OCI-LY1 (cell line): ENCODE results near the gene LTBR.

Experiments used
- H2AFZ ChIP-seq: fragments of 200-600 bp; sonication (generic), shearing (Covaris generic); 2 replicates; pipeline ENCODE4 v1.6.0; 2014; ENCODE audit warnings: antibody characterized with exemption, mild to moderate bottlenecking, low read length
- H3F3A ChIP-seq: fragments of 200-600 bp; sonication (generic), shearing (Covaris generic); 2 replicates; pipeline ENCODE4 v1.6.0; 2014; ENCODE audit warnings: mild to moderate bottlenecking, antibody characterized with exemption, low read length, moderate library complexity; ENCODE audit not compliant: insufficient read depth
- H3K27ac ChIP-seq: fragments of 200-600 bp; sonication (generic); 2 replicates; pipeline ENCODE4 v1.5.1; 2014; ENCODE audit warnings: low read length, mixed run types, mild to moderate bottlenecking, low read depth; ENCODE audit not compliant: poor library complexity, severe bottlenecking
- H3K27me3 ChIP-seq: fragments of 200-600 bp; sonication (generic); 2 replicates; pipeline ENCODE4 v1.6.0; 2014; ENCODE audit warnings: antibody characterized with exemption, mild to moderate bottlenecking, low read length, moderate library complexity; ENCODE audit not compliant: insufficient read depth
- H3K36me3 ChIP-seq: fragments of 200-600 bp; sonication (generic); 2 replicates; pipeline ENCODE4 v1.6.1; 2014; ENCODE audit warnings: mild to moderate bottlenecking, antibody characterized with exemption, low read length, moderate library complexity, mixed read lengths; ENCODE audit not compliant: insufficient read depth
- H3K4me1 ChIP-seq: fragments of 200-600 bp; sonication (generic); 2 replicates; pipeline ENCODE4 v1.5.1; 2014; ENCODE audit warnings: mild to moderate bottlenecking, low read length, moderate library complexity; ENCODE audit not compliant: insufficient read depth, severe bottlenecking
- H3K4me2 ChIP-seq: fragments of 200-600 bp; sonication (generic), shearing (Covaris generic); 2 replicates; pipeline ENCODE4 v1.6.1; 2014; ENCODE audit warnings: low read length
- H3K4me3 ChIP-seq: fragments of 200-600 bp; sonication (generic); 2 replicates; pipeline ENCODE4 v1.5.1; 2014; ENCODE audit warnings: low read length, low read depth, mild to moderate bottlenecking, mixed read lengths; ENCODE audit not compliant: poor library complexity, severe bottlenecking
- H3K79me2 ChIP-seq: fragments of 200-600 bp; shearing (Covaris generic); 2 replicates; pipeline ENCODE4 v1.6.1; 2016; ENCODE audit warnings: mixed run types, low read length, mixed read lengths; ENCODE audit not compliant: insufficient read depth
- H3K9ac ChIP-seq: fragments of 200-600 bp; sonication (generic), shearing (Covaris generic); 2 replicates; pipeline ENCODE4 v1.6.1; 2014; ENCODE audit warnings: mild to moderate bottlenecking, low read length, mixed read lengths
- H3K9me2 ChIP-seq: fragments of 200-600 bp; sonication (generic), shearing (Covaris generic); 2 replicates; pipeline ENCODE4 v1.6.1; 2014; ENCODE audit warnings: low read depth, mild to moderate bottlenecking, low read length, mixed read lengths
- H3K9me3 ChIP-seq: fragments of 200-600 bp; shearing (Covaris generic); 2 replicates; pipeline ENCODE4 v1.6.1; 2014; ENCODE audit warnings: low read length, mixed read lengths
- H4K20me1 ChIP-seq: fragments of 200-600 bp; sonication (generic), shearing (Covaris generic); 2 replicates; pipeline ENCODE4 v1.6.0; 2016; ENCODE audit warnings: mild to moderate bottlenecking, low read length; ENCODE audit not compliant: insufficient read depth
- CTCF ChIP-seq: fragments of 200-600 bp; sonication (generic), shearing (Covaris generic); IDR thresholded peaks from 2 replicates; pipeline ENCODE4 v1.5.1; 2017; ENCODE audit warnings: mild to moderate bottlenecking, antibody characterized with exemption, low read length, moderate library complexity, mixed read lengths
- EZH2 ChIP-seq: fragments of 200-600 bp; sonication (generic), shearing (Covaris generic); IDR thresholded peaks from 2 replicates; pipeline ENCODE4 v1.8.0; 2017; ENCODE audit warnings: borderline replicate concordance, mixed run types, mild to moderate bottlenecking, antibody characterized with exemption, low read length, moderate library complexity, mixed read lengths

LTBR gene

GRCh38 chr12:6374028-6374785 is 9.8 kb upstream of the LTBR start:
- no peaks in the 10 kb centered on the region for H3K4me1 ChIP-seq
- TF ChIP-seq CTCF (no peak), EZH2 (no peak)
- H3K9me2 ChIP-seq = no peaks in the 10 kb centered on the region
- H3K4me3 ChIP-seq = no peak overlapping the region
- no peak overlapping the region for H2AFZ ChIP-seq
- H4K20me1 ChIP-seq = no peaks in the 10 kb centered on the region
- H3K9ac ChIP-seq = no peak overlapping the region
- peaks cover 14% of the 10 kb centered on the region for H3K27me3 ChIP-seq
- no peaks in the 10 kb centered on the region for H3F3A ChIP-seq
- no peaks in the 10 kb centered on the region for H3K36me3 ChIP-seq
- no peak overlapping the region for H3K4me2 ChIP-seq
- no peak overlapping the region for H3K27ac ChIP-seq
- no peaks in the 10 kb centered on the region for H3K79me2 ChIP-seq
- no peaks in the 10 kb centered on the region for H3K9me3 ChIP-seq

- Histone ChIP-seq H3K9me2 (no peaks in the 10 kb centered on the region), H3F3A (no peaks in the 10 kb centered on the region), H3K27ac (no peak overlapping the region), H3K4me2 (no peak overlapping the region), H3K79me2 (no peaks in the 10 kb centered on the region), H2AFZ (no peak overlapping the region), H3K9ac (no peak overlapping the region), H3K9me3 (no peaks in the 10 kb centered on the region), H3K4me3 (no peak overlapping the region), H3K4me1 (no peaks in the 10 kb centered on the region), H3K36me3 (no peaks in the 10 kb centered on the region), H3K27me3 (peaks cover 14% of the 10 kb centered on the region), H4K20me1 (no peaks in the 10 kb centered on the region)
- TF ChIP-seq CTCF (no peak), EZH2 (no peak)
These were observed 9.2 kb upstream of the LTBR start for GRCh38 chr12:6374786-6375160.

GRCh38 chr12:6375269-6376078 is 8.5 kb upstream of the LTBR start, which contains the start of gene SCNN1A:
SCNN1A (minus strand) TSS chr12:6375563; CDS start chr12:6374783, 780 bp downstream.
- no peaks in the 10 kb centered on the region for H3K36me3 ChIP-seq
- no peaks in the 10 kb centered on the region for H3K9me2 ChIP-seq
- peaks cover 14% of the 10 kb centered on the region for H3K27me3 ChIP-seq
- H2AFZ ChIP-seq = no peak within 1 kb of the TSS
- H4K20me1 ChIP-seq = no peaks in the 10 kb centered on the region
- H3K79me2 ChIP-seq = no peaks in the 10 kb centered on the region
- TF ChIP-seq CTCF (no peak), EZH2 (no peak)
- no peak within 1 kb of the TSS for H3K9ac ChIP-seq
- no peaks in the 10 kb centered on the region for H3F3A ChIP-seq
- no peak within 1 kb of the TSS for H3K4me3 ChIP-seq
- H3K27ac ChIP-seq = no peak within 1 kb of the TSS
- no peaks in the 10 kb centered on the region for H3K4me1 ChIP-seq
- no peak within 1 kb of the TSS for H3K4me2 ChIP-seq
- no peaks in the 10 kb centered on the region for H3K9me3 ChIP-seq
